Upper lobe of left lung (tissue), 6 donors: ENCODE results near the gene GAS2L1. TPM values are rescaled to one million over a fixed set of nuclear protein-coding genes. Genes with fewer than 3 reads are reported as not detected.

Experiments
- ATAC-seq, 2 donors: fragments of 200-7000 bp; cut with Tn5 transposase; one replicate each; pipeline ENCODE4 v1.9.1; 2022; ENCODE audit warnings: mild to moderate bottlenecking in 2 of 2, moderate library complexity in 2 of 2; ENCODE audit not compliant: low FRiP score in 2 of 2
- DNase-seq, 2 donors: peaks; one replicate each; pipeline ENCODE4 v3.0.0-alpha.2; 2019 to 2020
- H3K27ac ChIP-seq, 4 donors: fragments of 200-600 bp; sonication (generic); one replicate each; pipeline ENCODE4 v1.5.1; 2016 to 2019
- H3K27me3 ChIP-seq, 4 donors: fragments of 200-600 bp; sonication (generic); one replicate each; pipeline ENCODE4 v1.5.1; 2017 to 2019
- H3K36me3 ChIP-seq, 4 donors: fragments of 200-600 bp; sonication (generic); one replicate each; pipeline ENCODE4 v1.5.1; 2016 to 2019
- H3K4me1 ChIP-seq, 4 donors: fragments of 200-600 bp; sonication (generic); one replicate each; pipeline ENCODE4 v1.5.1; 2018 to 2019
- H3K4me3 ChIP-seq, 4 donors: fragments of 200-600 bp; sonication (generic); one replicate each; pipeline ENCODE4 v1.5.1; 2017 to 2019; ENCODE audit warnings: mild to moderate bottlenecking in 2 of 4, moderate library complexity in 1 of 4
- H3K9me3 ChIP-seq, 4 donors: fragments of 200-600 bp; sonication (generic); one replicate each; pipeline ENCODE4 v1.5.1; 2018 to 2019
- CTCF ChIP-seq, 6 experiments: fragments of 450-650 bp in 4 of 6; fragments of 200-600 bp in 2 of 6; sonication (generic) in 2 of 6; IDR thresholded peaks; one replicate each; pipeline ENCODE4 v1.5.1; 2016 to 2019; ENCODE audit warnings: antibody characterized with exemption in 6 of 6
- EP300 ChIP-seq, 4 donors: sonication (generic); formaldehyde crosslinking; IDR thresholded peaks; one replicate each; pipeline ENCODE4 v1.5.1; 2017; ENCODE audit warnings: antibody characterized with exemption in 4 of 4, control low read depth in 2 of 4
- POLR2A ChIP-seq, 4 donors: fragments of 450-650 bp; IDR thresholded peaks; one replicate each; pipeline ENCODE4 v1.5.1; 2016 to 2017; ENCODE audit warnings: antibody characterized with exemption in 4 of 4, mild to moderate bottlenecking in 2 of 4
- POLR2AphosphoS5 ChIP-seq, 2 donors: sonication (generic); formaldehyde crosslinking; IDR thresholded peaks; one replicate each; pipeline ENCODE4 v1.5.1; 2017; ENCODE audit warnings: antibody characterized with exemption in 2 of 2
- WGBS, 2 donors: methylation state at CpG; one replicate each; pipeline ENCODE4 v1.1.5; 2017 to 2018; 5-methylcytosine and 5-hydroxymethylcytosine counted together
- total RNA-seq, 6 donors: library from RNA; depleted of rRNA in 4 of 6; stranded (reverse); fragments of >200 nt in 4 of 6; gene quantifications; one replicate each; pipeline versions ENCODE4 v1.1.0 to v1.2.1, GENCODE V29; 2016 to 2021
- donor health status: DM: no; HTN: no; CAD: no; lungs with moderate emphysema.
- donor health status: DM: no; HTN: yes; CAD: no; lungs with severe emphysema.

GAS2L1 gene
- total RNA-seq, 6 donors from 2014 or later: 14.4 to 63.4 (median 36.1) TPM

- no peaks in the 10 kb centered on the region for H3K27me3 ChIP-seq
- H3K4me3 ChIP-seq: no peak overlapping the region
- no peaks in the 10 kb centered on the region for H3K4me1 ChIP-seq
- no peak overlapping the region for H3K27ac ChIP-seq
- WGBS, 2 donors: 96 to 100% methylated on average over 3 to 8 of the region's 8 CpGs
- peaks cover 10 to 100% (median 90%) of the 10 kb centered on the region in 4 donors for H3K36me3 ChIP-seq
- DNase-seq (no peak), ATAC-seq (no peak)
- TF ChIP-seq EP300 (IDR thresholded peaks at IDR 0.05) (no peak), POLR2A (IDR thresholded peaks at IDR 0.05) (no peak), CTCF (IDR thresholded peaks at IDR 0.05) (no peak), POLR2AphosphoS5 (IDR thresholded peaks at IDR 0.05) (no peak)
- no peaks in the 10 kb centered on the region for H3K9me3 ChIP-seq
These were observed 26.5 kb downstream of the GAS2L1 start for GRCh38 chr22:29332886-29333496.

- H3K36me3 ChIP-seq: peaks cover 21 to 100% (median 89%) of the 10 kb centered on the region in 4 donors
These were observed 27.7 kb downstream of the GAS2L1 start for GRCh38 chr22:29334148-29334547.

GRCh38 chr22:29334696-29335344 is 28.4 kb downstream of the GAS2L1 start:
- no peak for DNase-seq
- ATAC-seq: no peak

More at GRCh38 chr22:29334148-29334547, 27.7 kb downstream of the GAS2L1 start:
- DNase-seq (no peak), ATAC-seq (no peak)
- 92 to 100% methylated on average over 6 of the region's 7 CpGs for WGBS, 2 donors
- Histone ChIP-seq H3K9me3 (no peaks in the 10 kb centered on the region), H3K27ac (no peak overlapping the region), H3K27me3 (no peaks in the 10 kb centered on the region), H3K4me1 (no peaks in the 10 kb centered on the region), H3K4me3 (no peak overlapping the region)
- TF ChIP-seq EP300 (IDR thresholded peaks at IDR 0.05) (no peak), POLR2A (IDR thresholded peaks at IDR 0.05) (no peak), CTCF (IDR thresholded peaks at IDR 0.05) (no peak), POLR2AphosphoS5 (IDR thresholded peaks at IDR 0.05) (no peak)

DNA sequence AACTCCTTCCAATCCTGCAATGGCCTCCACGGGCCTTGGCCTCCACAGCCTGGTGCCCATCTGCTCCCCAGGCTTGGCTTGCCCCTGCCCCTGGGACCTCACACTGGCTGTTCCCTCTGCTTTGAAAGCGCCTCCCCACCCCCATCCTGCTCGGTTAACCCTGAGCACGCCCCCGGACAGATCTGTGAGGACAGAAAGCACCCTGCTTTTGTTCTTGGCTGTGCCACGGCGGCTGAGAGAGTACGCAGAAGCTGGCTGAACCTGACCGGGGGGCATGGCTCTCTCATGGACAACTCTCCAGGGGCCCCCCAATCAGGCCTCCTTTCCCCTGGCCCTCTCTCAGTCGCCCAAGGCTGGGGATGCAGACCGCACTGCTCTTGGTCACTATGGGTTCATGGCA is 29.2 kb downstream of the GAS2L1 start:
- no peaks in the 10 kb centered on the region for H3K9me3 ChIP-seq
- DNase-seq: no peak
- ATAC-seq: no peak
- 86 to 97% methylated on average over 2 to 11 of the region's 11 CpGs for WGBS, 2 donors
- no peaks in the 10 kb centered on the region for H3K27me3 ChIP-seq
- H3K36me3 ChIP-seq: peaks cover 27 to 100% (median 89%) of the 10 kb centered on the region in 4 donors
- no peak overlapping the region for H3K27ac ChIP-seq
- no peak overlapping the region for H3K4me3 ChIP-seq
- no peak for TF ChIP-seq POLR2AphosphoS5 (IDR thresholded peaks at IDR 0.05)
- TF ChIP-seq EP300 (IDR thresholded peaks at IDR 0.05): no peak
- TF ChIP-seq POLR2A (IDR thresholded peaks at IDR 0.05): no peak
- TF ChIP-seq CTCF (IDR thresholded peaks at IDR 0.05): no peak
- H3K4me1 ChIP-seq: no peaks in the 10 kb centered on the region

More at GRCh38 chr22:29334696-29335344, 28.4 kb downstream of the GAS2L1 start:
- TF ChIP-seq CTCF (IDR thresholded peaks at IDR 0.05) (no peak), POLR2A (IDR thresholded peaks at IDR 0.05) (no peak), POLR2AphosphoS5 (IDR thresholded peaks at IDR 0.05) (no peak), EP300 (IDR thresholded peaks at IDR 0.05) (no peak)
- 91 to 94% methylated on average over 8 to 11 of the region's 12 CpGs for WGBS, 2 donors
- H3K4me3 ChIP-seq: no peak overlapping the region
- no peaks in the 10 kb centered on the region for H3K27me3 ChIP-seq
- H3K4me1 ChIP-seq: no peaks in the 10 kb centered on the region
- H3K27ac ChIP-seq: no peak overlapping the region
- peaks cover 23 to 100% (median 88%) of the 10 kb centered on the region in 4 donors for H3K36me3 ChIP-seq
- no peaks in the 10 kb centered on the region for H3K9me3 ChIP-seq
